ENCODE measurements around the gene HECTD4. TPM values are rescaled to one million over a fixed set of nuclear protein-coding genes. Genes with fewer than 3 reads are reported as not detected.
A peak's percentile ranks its signal among the peaks of the same experiment; 100 is the strongest.
"Not testable (repeated sequence)": the region's sequence is repeated elsewhere in the genome, so short reads cannot be mapped to it uniquely, and the experiment has no call there.

HECTD4 gene
- total RNA-seq, 4 donors from 2014 or later, result 53.7 to 168 (median 62.9) TPM

- WGBS, result 7% methylated on average over 23 of the region's 31 CpGs
These were observed 37.3 kb upstream of the HECTD4 start for GRCh38 chr12:112419297-112420133.

DNA sequence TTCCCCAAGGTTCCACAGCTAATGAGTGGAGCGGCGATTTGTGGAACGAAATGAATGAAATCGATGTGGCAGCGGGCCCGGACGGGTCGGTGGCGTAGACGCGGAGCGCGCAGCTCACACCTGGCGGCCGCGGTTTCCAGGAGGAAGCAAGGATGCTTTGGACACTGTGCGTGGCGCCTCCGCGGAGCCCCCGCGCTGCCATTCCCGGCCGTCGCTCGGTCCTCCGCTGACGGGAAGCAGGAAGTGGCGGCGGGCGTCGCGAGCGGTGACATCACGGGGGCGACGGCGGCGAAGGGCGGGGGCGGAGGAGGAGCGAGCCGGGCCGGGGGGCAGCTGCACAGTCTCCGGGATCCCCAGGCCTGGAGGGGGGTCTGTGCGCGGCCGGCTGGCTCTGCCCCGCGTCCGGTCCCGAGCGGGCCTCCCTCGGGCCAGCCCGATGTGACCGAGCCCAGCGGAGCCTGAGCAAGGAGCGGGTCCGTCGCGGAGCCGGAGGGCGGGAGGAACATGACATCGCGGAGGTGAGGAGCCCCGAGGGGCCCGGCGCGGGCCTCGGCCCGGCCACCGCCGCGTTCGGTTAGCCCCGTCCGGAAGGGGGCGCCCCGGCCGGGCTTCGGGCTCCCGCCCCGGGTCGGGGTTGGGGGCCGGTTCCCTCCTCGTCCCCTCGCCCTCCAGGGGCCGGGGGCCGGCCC, 36.5 kb upstream of the HECTD4 start, which contains the start of gene PTPN11:
Gene PTPN11, plus strand, starts transcription at position 340 of the 689 bp plus-strand sequence. Its CDS starts 165 bp downstream, at position 505.
- Histone ChIP-seq H3K27ac (peak within 1 kb of the TSS; percentile 97), H3K4me3 (peak within 1 kb of the TSS; percentile 98), H3K27me3 (no peaks in the 10 kb centered on the region), H3K36me3 (no peaks in the 10 kb centered on the region), H3K4me1 (peaks cover 51% of the 10 kb centered on the region), H3K9me3 (no peaks in the 10 kb centered on the region)
- WGBS, result 0% methylated on average over 11 of the region's 89 CpGs
- TF ChIP-seq POLR2AphosphoS5 (IDR thresholded peaks at IDR 0.05), result peak; percentile 93 to 98 (median 94)
- peak; percentile 88 to 95 for TF ChIP-seq POLR2A (IDR thresholded peaks at IDR 0.05)
- TF ChIP-seq CTCF (IDR thresholded peaks at IDR 0.05), result peak in 1 of 2 donors; percentile 31
- no peak for TF ChIP-seq EP300 (IDR thresholded peaks at IDR 0.05)
- peak; percentile 93 to 94 for DNase-seq (ENCODE audit: low spot score in 2 of 2)

More at GRCh38 chr12:112419297-112420133, 37.3 kb upstream of the HECTD4 start:
- Histone ChIP-seq H3K27ac (peak overlapping the region; percentile 97), H3K4me3 (peak overlapping the region; percentile 98), H3K4me1 (peaks cover 55% of the 10 kb centered on the region), H3K27me3 (no peaks in the 10 kb centered on the region), H3K36me3 (no peaks in the 10 kb centered on the region), H3K9me3 (no peaks in the 10 kb centered on the region)
- TF ChIP-seq POLR2A (IDR thresholded peaks at IDR 0.05), result peak in 1 of 2 donors; percentile 6
- no peak for TF ChIP-seq EP300 (IDR thresholded peaks at IDR 0.05)
- TF ChIP-seq POLR2AphosphoS5 (IDR thresholded peaks at IDR 0.05), result peak; percentile 63 to 95 (median 71)
- TF ChIP-seq CTCF (IDR thresholded peaks at IDR 0.05), result no peak
- peak; percentile 87 to 88 for DNase-seq (ENCODE audit: low spot score in 2 of 2)

DNA sequence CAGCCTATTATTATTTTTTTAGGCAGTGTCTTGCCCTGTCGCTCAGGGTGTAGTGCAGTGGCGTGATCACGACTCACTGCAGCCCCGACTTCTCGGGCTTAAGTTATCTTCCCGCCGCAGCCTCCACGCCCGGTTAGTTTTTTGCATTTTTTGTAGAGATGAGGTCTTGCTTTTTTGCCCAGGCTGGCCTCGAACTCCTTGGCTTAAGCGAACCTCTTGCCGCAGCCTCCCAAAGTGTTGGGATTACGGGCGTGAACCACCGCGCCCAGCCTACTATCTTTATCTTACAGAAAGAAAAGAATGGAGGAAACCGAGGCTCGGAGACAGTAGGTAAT, 36.0 kb upstream of the HECTD4 start:
- Histone ChIP-seq H3K9me3 (no peaks in the 10 kb centered on the region), H3K27me3 (no peaks in the 10 kb centered on the region), H3K36me3 (no peaks in the 10 kb centered on the region), H3K4me1 (peaks cover 46% of the 10 kb centered on the region), H3K27ac (peak overlapping the region; percentile 97), H3K4me3 (peak overlapping the region; percentile 98)
- 2% methylated on average over 18 of the region's 18 CpGs for WGBS
- no peak for DNase-seq (ENCODE audit: low spot score in 2 of 2)
- TF ChIP-seq EP300 (IDR thresholded peaks at IDR 0.05) (no peak), CTCF (IDR thresholded peaks at IDR 0.05) (no peak), POLR2AphosphoS5 (IDR thresholded peaks at IDR 0.05) (no peak), POLR2A (IDR thresholded peaks at IDR 0.05) (no peak)

DNA sequence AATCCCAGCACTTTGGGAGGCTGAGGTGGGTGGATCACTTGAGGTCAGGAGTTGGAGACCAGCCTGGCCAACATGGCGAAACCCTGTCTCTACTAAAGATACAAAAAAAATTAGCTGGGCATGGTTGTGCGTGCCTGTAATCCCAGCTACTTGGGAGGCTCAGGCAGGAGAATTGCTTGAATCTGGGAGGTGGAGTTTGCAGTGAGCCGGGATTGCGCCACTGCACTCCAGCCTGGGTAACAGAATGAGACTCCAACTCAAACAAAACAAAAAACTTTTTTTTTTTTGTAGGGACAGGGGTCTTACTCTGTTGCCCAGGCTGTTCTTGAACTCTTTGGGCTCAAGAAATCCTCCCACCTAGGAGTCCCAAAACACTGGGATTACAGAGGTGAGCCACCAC, 33.2 kb upstream of the HECTD4 start:
- not testable (repeated sequence) for H3K9me3 ChIP-seq; H3K27me3 ChIP-seq; DNase-seq (ENCODE audit: low spot score in 2 of 2); H3K27ac ChIP-seq; H3K4me3 ChIP-seq; H3K36me3 ChIP-seq
- 90% methylated on average over 4 of the region's 4 CpGs for WGBS
- peaks cover 21% of the 10 kb centered on the region for H3K4me1 ChIP-seq

DNA sequence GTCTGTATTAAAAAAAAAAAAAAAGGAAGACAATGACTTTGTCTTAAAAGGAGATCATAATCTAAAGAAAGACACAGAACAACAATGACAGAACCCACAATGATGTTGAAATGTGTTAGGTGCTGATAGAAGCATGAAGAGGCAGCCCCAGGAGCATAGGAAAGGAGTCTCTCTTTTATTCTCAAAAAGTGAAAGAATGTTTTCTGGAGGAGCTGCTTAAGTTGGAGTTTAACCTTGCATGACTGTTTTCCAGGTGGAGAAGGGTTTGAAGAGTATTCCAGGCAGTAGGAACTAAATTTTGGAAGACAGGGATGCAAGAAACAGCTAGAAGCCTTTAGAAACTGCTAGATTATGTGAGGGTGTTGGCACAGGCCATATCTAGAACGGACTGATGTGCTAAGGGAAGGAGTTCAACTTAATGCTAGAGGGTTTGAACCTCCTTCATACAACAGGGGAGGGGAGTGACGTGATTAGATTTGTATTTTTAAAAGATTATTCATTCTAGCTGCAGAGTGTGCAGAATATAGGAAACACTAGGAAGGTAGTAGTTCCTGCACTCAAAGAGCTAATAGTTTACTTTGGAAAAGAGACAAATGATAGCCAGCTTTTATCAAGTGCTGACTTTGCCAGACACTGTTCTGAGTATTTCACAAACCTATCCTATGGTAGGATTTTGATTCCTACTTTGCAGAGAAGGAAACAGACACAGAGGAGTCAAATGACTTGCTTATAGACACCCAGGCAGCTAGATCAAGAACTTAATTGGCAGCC, 31.8 kb upstream of the HECTD4 start:
- Histone ChIP-seq H3K27me3 (no peaks in the 10 kb centered on the region), H3K27ac (no peak overlapping the region), H3K4me1 (peaks cover 11% of the 10 kb centered on the region), H3K9me3 (no peaks in the 10 kb centered on the region), H3K36me3 (no peaks in the 10 kb centered on the region), H3K4me3 (no peak overlapping the region)
- WGBS, result 63% methylated on average over 2 of the region's 2 CpGs
- no peak for DNase-seq (ENCODE audit: low spot score in 2 of 2)
- TF ChIP-seq CTCF (IDR thresholded peaks at IDR 0.05), result no peak
- TF ChIP-seq POLR2A (IDR thresholded peaks at IDR 0.05), result no peak
- no peak for TF ChIP-seq EP300 (IDR thresholded peaks at IDR 0.05)
- no peak for TF ChIP-seq POLR2AphosphoS5 (IDR thresholded peaks at IDR 0.05)

All from suprapubic skin (tissue), 4 donors.